Body of pancreas (tissue), 4 donors: ENCODE results near the gene LRRC37A3.
"Not testable (repeated sequence)": the region's sequence is repeated elsewhere in the genome, so short reads cannot be mapped to it uniquely, and the experiment has no call there.

Source experiments
- CTCF ChIP-seq, 7 experiments: fragments of 450-650 bp in 4 of 7; fragments of 200-600 bp in 3 of 7; sonication (generic) in 3 of 7; IDR thresholded peaks; one replicate each; pipeline ENCODE4 v1.5.1; 2016 to 2019; ENCODE audit warnings: antibody characterized with exemption in 7 of 7
- POLR2A ChIP-seq, 3 donors: fragments of 450-650 bp; IDR thresholded peaks; one replicate each; pipeline ENCODE4 v1.6.1; 2016; ENCODE audit warnings: antibody characterized with exemption in 3 of 3, mild to moderate bottlenecking in 2 of 3

- not testable (repeated sequence) for TF ChIP-seq CTCF, POLR2A (IDR thresholded peaks at IDR 0.05)
Observed at GRCh38 chr17:64965256-64965872, 46.1 kb upstream of the LRRC37A3 start.
